Mucosa of gallbladder (tissue), 1 donor: ENCODE measurements around the gene SMPD3. TPM values are rescaled to one million over a fixed set of nuclear protein-coding genes. Genes with fewer than 3 reads are reported as not detected.
A peak's percentile ranks its signal among the peaks of the same experiment; 100 is the strongest.

ENCODE experiments used
- DNase-seq: peaks from one replicate; pipeline ENCODE4 v3.0.0-alpha.2; 2020; ENCODE audit warnings: low spot score
- total RNA-seq: library from RNA; stranded (reverse); gene quantifications from one replicate; pipeline ENCODE4 v1.2.1, GENCODE V29; 2021
- donor health status: DM: no; HTN: no; CAD: no.

Gene SMPD3
- total RNA-seq, 1 donor from 2014 or later = 225 TPM

DNA sequence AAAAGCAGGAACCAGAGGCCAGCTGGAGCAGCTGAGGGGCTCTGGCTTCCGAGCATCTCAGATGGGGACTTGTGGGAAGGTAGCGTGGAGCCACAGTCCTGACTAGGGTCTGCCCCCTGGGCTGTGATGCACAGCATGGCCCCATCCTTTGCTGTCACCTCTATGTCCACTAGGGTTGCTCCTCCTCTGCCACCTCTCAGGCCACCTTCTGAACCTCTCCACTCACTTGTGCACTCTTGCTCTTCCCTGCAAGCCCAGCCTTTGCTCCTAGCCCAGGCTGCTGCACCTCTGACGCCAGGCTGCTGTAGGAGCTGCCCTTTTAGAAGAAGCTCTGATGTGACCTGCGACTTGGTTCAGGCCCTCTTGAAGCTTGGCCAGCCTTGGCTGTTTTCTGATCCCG is 24.3 kb upstream of the SMPD3 start:
- DNase-seq = no peak

DNA sequence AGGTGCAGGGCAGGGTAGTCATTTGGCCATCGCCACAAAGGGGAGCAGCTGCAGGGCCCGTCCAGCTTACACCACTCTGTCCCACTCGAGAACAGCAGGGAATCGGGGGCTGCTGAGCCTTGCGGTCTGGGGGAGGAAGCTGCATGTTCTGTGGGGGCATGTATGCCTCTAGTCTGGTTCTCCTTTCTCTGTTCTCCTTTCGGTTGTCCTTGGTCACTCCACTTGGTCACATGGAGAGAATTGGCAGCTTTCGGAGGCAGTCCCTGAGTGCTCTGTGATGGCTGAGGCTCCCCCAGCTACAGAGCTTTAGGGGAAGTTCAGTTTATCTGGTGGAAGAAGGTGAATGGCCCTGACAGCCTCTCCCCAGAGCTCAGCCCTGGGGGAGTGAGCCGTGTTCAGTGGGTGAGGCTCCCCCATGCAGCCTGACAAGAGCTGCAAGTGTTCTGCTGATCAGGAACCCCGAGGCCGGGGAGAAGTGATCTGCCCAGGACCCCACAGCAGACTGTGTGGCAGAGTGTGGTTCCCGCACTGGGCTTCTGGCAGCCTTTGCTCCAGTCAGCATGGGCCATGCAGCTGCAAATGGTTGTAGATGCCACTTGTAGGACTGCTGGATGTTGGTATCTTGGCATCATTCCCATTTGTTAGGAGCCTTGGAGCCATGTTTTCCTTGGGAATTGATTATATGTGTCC is 22.3 kb upstream of the SMPD3 start:
- DNase-seq = peak; percentile 46

DNA sequence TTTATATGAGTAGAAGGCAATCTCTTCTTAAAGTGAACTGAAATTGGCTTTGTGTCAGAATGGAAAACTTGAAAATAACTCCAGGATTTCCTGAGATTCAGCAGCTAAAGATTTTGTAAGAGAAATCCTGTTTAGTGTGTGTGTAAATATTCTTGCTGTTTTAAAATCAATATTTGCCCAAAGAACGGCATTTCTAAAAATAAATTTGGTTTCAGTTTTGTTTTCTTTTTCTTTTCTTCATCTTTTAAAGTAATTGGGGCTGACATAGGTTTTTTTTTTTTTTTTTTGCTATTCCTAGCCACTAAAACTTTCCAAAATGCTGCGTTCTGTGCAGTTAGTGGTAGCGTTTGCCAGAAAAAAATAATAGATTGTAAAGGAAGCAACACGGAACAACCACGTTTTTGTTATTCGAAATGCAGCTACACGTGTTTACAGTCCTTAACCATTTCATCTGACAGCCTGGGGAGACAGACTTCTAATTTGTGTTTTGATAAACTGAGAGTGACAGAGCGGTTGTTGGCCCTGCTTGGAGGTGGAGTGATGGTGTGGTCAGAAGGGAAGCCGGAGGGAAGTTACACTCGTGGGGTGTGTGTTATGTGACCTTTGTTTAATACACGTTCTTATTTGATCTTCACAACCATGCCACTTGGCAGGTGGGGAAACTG is 21.6 kb upstream of the SMPD3 start:
- DNase-seq = no peak

DNA sequence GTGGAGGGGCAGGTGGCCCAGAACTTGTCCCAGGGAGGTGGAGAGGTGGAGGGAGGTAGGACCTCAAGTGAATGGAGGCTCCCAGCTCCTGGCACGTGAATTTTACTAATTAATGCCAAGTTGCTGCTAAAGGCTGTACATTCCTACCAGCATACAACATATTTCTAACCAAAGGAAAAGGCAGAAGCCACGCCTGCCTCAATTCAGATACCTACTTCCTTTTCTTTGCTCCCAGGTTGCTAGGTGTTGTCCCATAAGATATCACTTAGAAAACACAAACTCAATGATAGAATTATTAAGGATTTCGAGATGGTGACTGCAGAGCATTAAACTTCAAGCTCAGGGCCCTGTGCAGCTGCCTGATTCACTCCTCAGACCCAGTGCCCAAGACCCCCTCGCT is 20.5 kb upstream of the SMPD3 start:
- no peak for DNase-seq

DNA sequence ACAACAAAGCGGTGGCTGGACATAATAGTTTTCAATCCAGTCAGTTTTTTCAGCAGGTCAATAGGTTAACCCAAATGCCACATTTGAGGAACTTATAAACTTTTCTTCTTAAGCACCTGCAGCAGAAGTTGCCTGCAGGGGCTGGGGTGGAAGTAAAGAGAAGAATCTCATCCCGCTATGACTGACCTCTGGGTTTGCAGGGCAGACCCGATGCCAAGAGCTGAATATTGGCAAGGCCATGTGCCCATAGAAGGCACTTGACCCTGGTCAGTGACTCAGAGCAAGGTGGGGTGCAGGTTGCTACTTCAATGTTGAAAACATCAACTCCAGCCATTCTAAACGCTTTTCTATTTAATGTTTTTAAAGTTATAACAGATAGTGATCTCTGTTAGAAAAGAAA is 17.9 kb upstream of the SMPD3 start:
- no peak for DNase-seq

DNA sequence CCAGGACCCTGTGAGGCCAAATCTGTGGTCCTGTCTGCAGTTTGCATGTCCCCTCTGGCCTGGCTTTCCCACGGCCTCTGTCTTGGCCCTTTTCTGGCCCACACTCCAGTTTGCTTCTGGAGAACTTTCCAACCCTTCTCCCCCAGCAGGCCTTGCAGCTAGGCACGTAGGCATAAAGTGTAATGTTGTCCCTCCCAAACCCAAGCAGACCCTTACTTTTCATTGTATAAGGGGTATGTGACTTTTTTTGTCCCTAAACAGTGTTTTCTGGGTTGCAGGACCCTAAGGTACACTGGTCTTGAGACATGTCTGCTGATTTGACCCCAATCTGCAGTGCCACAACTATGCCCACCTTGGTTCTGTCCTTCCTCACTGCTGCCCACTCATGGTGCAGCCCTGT is 15.6 kb upstream of the SMPD3 start:
- no peak for DNase-seq

DNA sequence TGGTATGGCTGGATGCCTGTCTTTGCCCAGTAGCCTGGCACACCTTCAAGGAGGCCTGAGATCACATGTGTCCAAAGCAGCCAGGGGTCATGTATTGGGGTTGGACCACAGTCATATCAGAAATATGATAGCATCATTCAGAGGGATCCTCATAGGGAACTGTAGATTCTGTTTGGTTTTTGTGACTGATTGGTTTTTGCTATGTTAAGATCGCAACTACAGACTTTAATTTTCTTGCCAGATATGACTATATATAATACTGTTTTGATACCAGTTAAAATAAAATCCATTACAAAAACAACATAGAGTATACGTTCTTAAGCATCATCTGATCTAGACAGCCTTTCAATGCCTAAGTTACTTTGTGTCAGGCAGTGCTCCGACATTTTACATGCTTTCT is 11.8 kb upstream of the SMPD3 start:
- DNase-seq = no peak

DNA sequence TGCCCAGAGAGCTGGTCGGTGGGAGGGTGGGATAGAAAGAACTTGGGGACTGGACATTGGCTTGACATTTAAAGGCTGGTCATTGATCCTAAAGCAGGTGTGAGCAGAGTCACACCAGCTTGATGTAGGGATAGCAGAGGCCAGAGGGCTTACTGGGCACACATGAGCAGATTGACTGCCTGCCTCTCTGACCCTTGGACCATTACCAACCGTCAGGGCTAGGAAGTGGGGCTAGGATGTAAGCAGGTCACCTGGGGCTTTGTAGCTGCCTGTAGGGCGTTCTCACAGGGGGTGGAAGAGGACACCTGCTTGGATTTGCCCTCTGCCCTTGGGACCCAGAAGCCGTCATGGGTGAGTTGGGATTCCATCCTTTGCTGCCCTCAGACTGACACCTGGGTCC is 11.1 kb upstream of the SMPD3 start:
- no peak for DNase-seq

DNA sequence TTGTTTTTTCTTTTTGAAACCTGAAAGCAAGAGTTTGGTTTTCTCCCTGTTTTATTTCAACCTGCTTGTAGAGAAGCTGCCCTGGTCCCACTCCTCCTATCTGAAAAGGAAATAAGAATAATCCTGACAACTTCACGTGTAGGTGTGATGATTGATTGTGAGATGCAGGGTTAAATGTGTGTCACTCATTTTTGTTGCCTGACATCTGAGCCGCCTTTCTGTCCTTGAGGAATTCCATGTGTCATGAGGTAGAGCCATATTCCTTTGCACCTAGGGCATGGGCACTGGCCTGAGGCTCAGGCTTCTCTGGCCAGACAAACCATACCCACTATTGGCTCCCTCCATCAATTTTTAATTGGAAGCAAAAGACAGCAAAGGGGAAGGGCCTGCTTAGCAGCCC is 10.2 kb upstream of the SMPD3 start:
- no peak for DNase-seq

DNA sequence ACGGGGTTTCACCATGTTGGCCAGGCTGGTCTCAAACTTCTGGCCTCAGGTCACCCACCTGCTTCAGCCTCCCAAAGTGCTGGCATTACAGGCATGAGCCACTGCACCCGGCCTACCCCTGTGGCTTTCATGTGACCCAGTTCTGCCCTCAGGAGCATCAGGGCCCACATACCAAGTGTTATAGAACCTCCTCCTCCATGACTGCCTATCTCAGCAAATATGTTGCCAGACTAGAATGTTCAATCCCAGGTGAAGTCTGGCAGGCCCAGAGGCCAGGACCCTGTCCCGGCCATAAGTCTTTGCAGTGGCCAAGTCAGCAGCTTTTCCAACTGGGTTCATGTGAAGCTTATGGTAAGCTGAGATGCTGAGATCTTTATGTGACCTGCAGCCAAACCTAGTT is 9.8 kb upstream of the SMPD3 start:
- no peak for DNase-seq

DNA sequence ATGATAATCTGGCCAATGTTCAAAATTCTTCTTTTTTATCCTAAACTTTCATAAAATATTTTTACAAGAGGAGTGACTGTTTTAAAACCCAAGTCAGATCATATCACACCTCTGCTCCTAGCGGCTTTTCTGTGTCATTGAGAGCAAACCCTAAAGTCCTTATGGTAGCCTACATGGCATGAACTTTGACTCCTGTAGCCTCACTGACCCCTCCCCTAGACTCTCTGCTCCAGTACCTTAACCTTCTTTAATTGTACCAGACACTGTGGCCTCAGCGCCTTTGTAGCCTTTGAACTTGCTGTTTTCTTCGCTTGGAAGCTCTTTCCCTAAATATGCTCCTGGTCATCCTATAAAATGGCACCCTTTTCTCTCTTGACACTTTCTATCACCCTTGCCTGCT is 7.3 kb upstream of the SMPD3 start:
- no peak for DNase-seq

DNA sequence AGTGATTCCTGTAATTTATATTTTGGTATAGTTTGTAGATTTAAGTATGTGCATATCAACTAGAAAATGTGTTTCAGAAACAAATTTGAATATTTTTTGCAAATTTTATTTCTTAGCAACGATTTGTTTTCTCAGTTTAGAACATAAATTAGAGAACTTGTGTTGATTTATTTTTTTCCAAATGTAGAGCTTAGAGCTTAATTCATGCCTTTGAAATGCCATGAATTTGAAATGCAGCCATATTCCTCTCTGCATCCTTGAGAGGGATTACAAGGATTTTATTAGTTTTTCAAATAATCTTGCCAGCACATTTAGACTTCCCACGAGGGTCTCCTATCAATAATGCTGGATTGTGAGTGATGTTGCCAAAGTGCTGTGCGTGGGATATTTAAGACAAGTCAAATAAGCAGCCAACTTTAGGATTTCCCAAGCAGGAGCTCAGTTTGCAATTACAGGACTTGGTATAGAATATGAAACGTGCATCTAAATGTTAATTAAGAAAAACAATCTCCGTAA is 6.7 kb upstream of the SMPD3 start:
- DNase-seq = no peak

DNA sequence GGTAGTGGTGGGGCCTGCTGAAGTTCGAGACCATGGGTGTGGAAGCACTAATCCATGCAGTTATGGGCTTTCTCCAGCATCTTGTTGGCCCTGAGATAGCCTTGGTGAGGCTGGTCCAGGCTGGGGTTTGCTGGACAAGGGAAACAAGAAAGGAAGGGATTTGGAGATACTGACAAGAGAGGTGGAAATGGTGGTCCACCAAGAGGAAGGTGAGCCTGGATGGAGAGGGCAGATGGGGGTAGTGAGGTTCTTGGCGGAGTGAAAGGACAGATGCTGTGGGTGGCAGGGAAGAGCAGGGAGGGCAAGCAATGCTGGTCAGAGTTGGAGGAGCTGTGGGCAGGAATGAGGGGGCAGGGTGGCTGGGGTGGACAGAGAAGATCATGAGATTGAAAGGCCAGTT is 5.5 kb upstream of the SMPD3 start:
- DNase-seq = no peak

DNA sequence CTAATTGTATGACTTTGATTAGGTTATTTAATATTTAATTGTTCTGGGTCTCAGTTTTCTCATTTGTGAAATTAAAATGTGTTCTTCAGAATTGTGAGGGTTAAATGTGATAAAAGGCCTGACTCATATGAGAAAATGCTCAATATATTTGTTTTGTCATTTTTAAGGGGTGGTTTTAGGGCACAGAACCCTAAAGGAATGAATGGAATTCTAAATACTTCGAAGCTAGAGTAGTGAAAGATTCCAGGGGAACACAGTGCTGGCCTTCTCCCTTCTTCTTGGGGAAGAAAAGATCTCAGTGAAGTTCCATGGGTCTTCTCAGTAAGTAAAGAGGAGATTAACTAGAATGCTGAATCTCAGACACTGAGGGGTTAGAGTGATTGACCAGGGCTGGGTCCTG is 3.9 kb upstream of the SMPD3 start:
- no peak for DNase-seq

DNA sequence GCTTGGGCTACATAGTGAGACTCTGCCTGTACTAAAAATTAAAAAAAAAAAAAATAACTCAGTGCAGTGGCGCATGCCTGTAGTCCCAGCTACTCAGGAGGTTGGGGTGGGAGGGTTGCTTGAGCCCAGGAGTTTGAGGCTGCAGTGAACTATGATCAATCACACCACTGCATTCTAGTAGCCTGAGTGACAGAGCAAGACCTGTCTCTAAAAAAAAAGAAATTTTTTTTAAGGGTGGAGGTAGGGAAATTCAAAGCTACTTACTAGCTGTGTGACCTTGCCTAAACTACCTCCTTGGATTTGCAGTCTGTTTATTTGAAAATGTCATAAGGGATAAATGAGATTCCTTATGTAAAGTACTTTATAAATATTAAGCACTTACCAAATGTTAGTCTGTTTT is 3.4 kb upstream of the SMPD3 start:
- no peak for DNase-seq

DNA sequence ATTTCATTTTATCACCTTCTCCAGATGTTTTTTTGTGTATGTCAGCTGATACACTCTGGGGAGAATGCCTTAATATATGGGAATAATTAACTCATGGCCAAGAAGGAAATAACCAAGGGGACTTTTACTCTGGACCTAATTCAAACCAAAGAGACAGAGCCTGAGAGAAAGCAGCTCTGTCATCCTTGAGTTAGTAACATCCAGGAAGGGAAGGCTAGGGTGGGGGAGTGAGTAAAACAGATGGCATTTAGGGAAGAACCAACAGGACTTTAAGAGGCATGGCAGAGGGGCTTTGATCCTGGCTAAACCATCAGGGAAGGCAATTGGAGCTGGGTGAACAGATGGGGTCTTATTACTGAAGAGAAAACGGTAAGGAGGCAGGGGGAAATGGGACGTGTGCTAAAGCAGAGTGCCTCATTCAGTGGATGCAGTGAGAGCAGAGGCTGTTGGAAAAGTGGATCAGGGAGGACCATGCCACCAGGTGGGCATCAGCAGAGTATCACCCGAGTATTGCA is 2.5 kb upstream of the SMPD3 start:
- DNase-seq = no peak

DNA sequence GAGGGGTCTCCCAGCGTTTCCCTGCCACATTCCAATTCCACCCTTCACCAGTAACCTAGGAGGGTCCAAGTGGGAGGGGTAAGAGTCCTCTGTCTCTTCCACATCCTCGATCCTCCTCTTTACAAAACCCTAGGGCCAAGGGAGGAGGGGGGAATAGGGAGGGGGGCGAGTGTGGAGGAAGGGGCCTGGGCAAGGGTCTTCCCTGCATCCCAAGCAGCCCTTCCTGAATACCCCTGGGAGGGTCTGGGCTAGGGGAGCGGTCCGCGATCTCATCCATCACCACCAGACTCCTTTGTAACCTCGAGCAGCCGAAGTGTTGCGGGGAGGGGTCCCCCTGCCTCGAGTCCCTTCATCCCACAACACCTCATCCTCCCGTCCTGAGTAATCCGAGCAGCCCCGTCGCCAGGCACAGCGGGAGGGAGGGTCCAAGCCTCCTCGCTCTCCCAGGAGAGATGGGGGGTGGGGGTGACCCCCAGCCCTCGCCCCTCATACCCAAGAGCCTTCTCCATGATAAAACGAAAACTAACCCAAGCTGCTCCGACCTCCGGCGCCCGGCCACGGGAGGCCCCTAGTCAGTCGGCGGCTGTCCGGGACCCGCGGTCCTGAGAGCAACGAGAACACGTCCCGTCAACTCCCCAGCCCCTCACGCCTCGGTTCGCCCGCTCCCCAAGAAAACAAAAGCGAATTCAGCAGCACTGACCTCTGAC is 502 bp downstream of the SMPD3 start:
- DNase-seq = no peak

DNA sequence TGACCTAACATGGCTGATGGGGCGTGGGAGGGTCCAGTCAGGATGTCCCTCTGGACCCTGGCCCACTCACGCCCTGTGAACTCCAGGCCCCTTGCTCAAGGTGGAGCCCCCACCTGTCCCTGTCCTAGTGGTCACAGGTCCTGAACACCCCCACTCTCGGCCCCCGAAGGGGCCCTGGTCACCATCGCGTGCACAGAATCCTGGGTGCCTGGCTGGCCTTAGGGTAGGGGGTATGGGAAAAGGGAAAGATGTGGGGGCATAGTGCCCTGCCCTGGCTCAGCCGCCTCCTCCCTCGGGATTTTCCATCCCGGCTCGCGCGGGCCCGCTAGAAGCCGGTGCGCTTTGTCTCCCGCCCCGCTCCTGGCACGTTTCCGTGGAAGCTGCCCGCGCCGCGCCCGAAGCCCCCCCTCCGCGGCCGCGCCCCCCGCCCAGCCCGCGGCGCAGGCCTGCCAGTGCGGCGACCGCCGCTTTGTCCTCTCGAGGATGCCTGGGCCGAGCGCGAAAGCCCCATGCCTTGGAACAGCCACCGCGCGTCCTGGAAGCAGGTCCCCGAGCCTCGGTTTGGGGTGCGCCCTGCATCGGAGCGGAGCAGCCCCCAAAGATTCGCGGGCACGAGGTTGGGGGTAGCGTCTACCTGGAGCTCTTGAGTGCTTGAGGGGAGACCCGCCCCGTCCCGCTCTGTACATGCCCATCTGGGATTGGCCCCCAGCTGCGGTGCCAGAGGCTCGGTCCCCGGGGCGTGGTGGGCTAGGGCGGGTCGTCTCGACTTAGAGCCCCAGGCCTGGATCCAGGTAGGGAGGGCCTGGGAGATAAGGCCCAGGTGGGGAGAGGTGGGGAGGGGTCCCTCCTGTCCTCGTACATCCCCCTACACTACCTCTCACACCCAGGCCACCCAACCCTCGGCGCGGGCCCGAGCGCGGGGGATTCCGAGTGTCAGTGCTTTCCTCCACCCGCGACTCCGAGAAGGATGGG is 1.3 kb downstream of the SMPD3 start:
- no peak for DNase-seq

DNA sequence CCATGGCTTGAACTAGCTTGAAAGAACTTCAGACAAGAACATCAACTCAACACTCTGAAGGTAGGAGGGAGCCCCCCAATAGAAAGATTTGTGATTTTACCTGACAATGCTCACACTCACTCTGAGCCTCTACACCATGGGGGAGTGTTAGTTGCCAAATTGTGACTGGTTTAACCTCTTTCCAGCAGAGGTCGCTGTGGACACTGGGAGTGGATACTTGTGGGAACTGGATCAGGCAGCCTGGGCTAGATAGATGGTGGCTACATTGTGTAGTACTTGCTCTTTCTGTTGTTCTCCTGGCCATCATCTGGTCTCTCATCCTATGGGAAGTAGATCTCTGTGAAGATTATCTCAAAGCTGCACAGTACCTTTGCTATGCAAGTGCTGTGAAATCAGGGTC is 2.9 kb downstream of the SMPD3 start:
- DNase-seq = peak; percentile 70

DNA sequence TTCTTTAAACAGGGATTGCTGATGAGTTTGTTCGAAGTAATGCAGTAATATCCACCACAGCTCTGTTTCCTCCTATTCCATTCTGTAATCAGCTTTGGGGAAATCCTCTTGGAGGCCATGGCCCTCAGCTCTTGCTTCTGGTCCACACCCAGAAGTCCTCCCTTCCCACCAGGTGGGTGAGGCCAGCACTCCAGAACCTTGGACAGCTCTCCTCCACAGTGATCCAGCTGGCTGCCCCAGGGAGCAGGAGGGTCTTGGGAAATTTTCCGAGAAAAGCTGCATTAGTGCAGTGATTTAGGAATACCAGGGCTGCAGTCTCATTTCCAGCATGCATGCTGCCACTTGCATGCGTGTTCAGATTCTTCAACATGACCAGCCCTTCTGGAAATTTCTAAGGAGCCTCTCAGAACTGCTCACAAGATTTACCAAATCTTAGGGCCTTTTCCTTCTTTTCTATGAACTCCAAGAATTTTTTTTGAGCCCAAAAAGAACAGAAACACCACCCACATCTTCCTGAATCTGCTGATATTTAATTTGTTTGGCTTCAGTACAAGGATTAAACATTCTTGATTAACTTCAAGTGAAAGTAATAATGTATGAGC is 4.2 kb downstream of the SMPD3 start:
- DNase-seq = peak; percentile 59

DNA sequence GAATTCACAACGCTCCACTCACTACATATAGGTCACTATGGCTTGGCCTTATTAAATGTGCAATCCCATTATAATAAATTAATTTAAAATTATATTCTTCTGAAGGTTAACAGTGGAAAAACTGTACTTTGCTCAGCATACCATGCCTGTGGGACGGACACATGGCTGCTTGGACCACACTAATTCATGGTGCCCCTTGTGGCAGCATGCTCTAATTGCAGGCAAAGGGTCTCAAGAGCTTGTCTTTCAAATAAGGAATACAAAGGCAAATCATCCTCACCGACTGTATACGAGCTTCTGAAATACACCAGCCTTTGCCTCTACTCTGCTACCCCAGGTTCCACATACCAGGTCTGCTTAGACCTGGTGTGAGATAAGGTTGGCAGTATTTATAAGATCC is 11.7 kb downstream of the SMPD3 start:
- no peak for DNase-seq
